ENCODE data around the gene KCNK10.

KCNK10 gene

DNA sequence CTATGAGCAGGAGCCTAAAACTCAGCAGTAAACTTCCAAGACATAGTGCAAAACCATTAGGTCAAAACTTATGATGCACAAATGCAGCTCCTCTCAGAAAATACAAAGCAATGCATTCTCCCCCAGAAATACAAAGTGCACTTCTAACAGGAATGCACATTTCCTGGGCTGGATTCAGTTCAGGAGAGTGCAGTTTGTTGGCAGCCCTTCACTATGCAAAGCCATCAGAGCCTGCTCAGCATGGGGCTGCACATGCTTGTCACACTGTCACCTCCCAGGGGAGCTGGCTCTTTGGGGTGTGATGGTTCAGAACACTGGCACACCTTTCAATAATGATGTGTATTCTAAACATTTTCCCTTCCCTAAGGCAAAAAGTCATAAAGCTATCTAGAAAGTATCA is 110.4 kb downstream of the KCNK10 start:
- DNase-seq, result no peak

DNA sequence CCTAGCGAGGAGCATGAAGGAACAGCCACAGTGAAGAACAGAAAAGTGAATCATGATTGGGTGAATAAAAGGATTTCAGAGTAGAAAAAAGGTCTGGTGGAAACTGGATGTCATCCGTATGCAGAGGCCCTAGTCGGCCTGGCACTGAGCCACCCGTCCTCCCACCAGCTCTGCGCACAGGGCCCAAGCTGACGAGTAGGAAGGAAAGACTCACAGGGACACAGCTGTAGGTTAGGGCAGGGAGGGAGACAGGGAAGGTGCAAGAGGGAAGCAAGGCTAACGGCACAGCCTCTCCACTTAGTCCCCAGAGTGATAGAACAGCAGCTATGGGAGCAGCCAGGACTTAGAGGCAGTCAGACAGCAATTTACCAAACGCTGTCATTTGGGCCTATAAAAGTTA is 112.6 kb downstream of the KCNK10 start:
- no peak for DNase-seq

DNA sequence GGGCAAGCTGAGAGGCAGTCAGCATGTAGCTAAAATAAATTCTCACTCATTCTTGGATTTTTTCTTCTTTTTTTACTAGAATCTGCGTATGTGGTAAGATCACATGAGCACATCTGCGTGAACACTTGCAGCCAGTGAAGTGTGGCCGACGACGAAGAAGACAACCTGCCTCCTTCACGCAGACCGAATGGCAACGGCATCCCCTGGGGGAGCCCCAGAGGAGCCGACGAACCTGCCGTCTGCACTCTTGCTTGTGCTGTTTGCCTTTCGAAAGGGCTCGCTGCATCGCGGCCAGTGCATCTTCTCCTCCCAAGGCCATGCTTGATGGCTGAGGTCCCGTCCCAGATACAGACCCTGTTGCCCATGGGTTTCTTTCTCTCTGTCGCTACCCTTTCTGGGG is 113.8 kb downstream of the KCNK10 start:
- no peak for DNase-seq

DNA sequence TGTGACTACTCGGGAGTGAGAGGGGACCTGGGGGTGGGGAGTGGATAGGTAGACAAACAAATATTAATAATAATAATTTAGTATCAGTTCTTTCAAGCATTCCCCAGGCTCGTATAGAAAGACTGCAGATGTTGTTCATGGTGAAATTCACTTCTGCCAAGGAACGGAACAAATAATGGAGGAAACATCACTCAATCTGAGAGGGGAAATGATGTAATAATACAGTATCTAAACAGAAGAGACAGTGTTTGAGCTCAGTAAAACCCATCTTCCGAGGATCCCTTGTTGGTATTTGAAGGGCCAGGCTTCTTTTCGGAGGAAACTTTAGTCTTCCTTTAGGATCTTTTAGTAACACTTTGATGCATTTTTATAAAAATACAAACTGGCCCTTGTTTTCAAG is 114.2 kb downstream of the KCNK10 start:
- no peak for DNase-seq

DNA sequence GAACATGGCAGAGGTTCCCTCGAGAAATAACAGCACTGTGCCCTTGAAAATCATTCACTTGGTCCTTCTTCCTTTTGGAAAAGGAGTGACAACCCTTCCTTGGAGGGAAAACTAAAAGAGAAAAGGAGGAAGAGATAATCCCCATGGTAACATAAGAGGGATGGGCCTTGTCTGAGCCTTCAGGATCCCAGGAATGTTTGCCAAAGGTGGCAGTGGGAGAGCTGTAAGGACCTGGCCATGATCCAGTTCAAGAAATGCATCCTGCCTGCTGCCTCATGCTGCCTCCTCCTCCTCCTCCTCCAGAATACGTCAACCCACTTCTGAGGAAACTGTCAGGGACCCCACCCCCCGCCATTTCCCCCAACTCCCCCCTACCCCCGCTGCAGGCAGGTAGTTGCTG is 118.8 kb downstream of the KCNK10 start:
- no peak for DNase-seq

DNA sequence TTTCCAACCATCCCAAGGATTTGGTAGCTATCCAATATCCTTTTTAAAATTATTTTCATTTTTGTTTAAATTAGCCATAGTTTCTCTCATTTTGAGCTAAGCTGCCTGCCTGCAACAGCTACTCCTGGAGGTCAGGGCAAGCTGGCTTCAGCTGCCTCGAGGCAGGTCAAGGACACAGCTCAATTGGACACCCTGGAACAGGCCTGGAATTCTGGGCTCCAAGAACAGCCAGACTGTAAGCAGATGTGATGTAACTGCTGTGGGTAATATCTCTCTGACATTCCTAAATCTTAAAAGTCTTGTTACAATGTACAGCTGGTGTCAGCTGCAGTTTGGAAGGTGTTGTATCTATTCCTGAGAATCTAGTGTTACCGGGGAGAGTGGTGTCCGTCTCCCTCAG is 119.8 kb downstream of the KCNK10 start:
- DNase-seq, result no peak

DNA sequence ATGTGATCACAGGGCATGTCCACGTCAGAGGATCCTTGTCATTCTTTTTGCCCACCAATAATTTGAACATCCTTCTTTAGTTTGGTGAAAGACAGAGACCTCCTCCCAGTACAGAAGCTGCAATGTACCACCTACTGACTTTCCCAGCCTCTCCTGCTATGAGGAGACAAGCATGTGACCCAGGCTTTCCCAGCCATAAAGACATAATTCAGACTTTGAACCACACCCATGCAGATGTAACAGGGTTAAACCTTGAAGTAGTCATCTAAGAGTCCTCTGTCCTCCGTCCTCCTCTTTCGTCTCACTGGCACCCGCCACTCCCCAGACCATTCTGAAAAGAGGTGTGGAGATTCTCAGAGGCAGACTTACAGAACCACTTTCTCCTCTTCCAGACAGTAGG is 120.8 kb downstream of the KCNK10 start:
- no peak for DNase-seq

DNA sequence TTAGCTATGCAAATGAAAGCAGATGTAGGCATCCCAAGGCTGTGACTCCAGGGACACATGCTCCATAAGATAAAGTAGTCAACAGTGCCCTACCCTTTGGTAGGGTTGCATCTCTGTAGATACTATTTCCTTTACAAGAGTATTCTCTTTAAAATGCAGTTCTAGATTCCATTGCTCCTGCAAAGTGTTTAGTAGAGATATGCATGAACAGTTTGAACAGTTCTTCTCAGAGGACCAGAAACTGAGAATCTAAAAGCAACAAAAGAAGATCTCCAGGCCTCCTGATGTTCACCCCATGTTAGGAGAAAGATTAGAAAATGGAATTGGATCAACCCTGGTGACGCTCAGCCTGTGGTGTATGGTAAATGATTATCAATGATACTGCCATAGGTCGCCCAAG is 121.2 kb downstream of the KCNK10 start:
- DNase-seq, result no peak

DNA sequence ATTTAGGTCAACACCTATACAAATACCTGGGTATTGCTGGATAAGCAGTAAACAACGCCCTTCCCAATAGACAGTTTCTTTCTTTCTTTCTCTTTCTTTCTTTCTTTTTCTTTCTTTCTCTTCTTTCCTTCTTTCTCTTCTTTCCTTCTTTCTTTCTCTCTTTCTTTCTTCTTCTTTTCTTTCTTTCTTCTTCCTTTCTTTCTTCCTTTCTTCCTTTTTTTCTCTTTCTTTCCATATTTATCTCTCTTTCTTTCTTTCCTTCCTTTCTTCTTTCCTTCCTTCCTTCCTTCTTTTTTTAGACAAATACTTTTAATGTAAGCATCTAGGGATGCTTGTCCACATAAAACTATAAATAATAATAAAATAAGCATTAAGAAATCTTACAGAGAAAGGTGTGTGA is 123.2 kb downstream of the KCNK10 start:
- DNase-seq, result no peak

DNA sequence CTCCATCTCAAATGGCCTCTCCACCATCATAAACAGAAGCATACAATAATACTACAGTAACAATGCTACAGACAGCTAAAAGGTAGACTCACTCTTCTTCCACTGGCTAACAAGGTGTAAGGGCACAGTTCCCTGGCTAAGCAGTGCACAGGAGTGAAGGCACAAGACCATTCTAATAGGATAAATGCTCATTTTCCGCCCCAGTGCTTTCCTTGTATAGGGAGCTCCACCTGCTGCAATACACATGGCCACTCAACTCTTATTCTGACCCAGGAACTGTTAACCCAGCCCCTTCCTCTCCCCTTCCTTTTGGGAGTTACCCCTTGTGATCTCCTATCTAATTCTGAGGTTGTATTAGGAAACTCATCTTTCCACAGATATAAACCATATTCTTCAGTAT is 124.6 kb downstream of the KCNK10 start:
- DNase-seq, result no peak

DNA sequence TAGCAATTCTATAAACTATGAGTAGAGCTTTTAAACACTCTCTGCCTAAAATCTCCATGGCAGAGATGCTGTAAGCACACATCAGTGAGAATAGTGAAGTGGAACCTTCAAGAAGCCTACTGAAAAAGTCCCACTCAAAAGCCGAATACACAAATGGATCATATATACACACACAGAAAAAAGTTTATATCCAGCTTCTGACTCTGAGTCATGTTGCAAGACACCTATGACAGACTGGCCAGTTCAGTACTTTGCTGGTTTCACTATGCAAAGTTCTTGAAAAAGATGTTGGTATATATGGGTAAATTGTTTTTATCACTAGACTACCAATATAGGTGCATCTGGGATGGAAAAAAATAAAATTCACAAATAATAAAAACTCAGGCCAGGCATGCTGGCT is 126.1 kb downstream of the KCNK10 start:
- DNase-seq, result no peak

DNA sequence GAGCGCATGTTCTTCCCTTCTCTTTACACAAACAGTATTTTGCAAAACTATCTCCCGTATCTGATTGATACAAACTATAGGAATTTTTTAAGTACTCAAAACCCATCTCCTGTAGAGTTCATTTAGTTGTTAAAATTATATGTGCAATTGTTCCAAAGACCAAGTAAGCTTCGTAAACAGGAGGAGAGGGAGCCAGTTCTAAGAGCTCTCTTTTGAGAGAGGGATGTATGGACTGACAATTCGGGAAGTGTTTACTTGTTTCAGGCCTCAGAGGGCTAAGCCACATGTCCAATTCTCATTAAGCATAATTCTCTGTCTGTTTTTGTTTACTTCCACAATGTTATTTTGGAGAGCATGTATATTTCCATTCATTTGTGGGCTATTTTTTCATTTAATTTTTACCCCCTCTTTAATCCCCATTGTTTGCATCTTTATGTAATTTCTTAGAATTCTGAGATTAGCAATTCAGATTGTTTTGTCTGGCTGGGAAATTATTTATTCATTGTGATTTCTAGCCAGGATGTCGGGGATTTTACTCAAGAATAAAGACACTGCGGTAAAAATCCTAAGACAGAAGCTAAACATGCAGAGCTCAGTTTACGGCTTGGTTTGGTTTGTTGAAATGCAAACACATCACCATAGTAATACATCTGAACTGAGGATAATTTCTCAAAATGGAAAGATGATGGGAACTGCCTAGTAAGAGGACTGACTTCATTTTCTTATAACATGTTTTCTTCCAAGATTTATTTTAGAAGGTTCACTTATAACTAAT is 126.8 kb downstream of the KCNK10 start:
- no peak for DNase-seq

DNA sequence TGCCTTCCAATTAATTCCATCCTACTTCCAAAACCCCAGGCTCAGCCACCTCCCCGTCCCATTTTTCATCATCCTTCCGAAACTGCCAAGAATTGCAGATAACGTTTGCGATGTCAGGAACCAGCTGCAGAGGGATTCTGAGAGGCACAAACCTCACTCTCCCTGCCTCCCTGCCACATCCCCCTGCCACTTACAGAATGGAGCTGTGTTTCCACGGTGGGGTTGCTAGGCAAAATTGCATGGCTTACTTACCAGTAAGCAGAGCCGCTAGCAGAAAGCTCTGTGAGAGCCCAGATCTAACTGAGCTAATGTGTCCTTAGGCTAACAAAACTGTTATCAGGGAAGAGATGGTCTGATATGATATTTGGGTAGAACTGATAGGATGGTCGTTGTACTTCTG is 127.4 kb downstream of the KCNK10 start:
- DNase-seq, result no peak

DNA sequence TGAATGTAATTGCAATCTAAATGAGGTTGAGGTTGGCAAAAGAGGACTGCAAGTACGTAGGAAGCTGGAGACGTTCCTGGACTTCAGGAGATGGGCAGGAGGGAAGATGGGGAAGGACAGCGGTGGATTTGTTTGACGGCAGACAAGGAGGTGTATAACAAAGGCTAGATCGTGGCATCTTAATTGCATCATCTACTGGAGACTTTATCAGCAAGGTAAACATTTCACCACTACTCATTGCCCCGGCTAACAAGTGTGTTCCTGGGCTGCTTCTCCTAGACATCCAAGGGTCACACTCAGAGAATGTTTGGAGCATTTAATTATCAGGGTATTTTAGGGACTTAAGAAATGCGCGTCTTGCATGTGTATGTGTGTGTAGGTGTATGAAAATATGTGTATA is 128.5 kb downstream of the KCNK10 start:
- no peak for DNase-seq

DNA sequence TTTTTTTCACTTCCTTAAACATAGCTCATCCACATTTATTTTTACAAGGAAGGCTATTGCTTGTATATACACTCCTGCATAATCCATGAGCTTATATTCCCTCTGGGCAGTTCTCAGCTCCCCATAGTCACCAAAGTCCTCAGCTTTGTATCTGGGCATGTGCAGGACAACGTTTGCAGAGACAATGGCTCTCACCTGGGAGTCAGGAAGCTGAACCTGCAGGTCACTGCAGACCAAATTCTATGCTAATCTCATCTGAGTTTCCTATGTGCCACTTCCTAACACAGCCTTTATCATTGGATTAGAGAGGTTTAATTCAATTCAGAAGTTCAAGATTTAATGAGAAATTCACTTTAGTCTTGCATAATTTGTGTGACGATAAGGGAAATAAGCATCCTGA is 131.5 kb downstream of the KCNK10 start:
- no peak for DNase-seq

DNA sequence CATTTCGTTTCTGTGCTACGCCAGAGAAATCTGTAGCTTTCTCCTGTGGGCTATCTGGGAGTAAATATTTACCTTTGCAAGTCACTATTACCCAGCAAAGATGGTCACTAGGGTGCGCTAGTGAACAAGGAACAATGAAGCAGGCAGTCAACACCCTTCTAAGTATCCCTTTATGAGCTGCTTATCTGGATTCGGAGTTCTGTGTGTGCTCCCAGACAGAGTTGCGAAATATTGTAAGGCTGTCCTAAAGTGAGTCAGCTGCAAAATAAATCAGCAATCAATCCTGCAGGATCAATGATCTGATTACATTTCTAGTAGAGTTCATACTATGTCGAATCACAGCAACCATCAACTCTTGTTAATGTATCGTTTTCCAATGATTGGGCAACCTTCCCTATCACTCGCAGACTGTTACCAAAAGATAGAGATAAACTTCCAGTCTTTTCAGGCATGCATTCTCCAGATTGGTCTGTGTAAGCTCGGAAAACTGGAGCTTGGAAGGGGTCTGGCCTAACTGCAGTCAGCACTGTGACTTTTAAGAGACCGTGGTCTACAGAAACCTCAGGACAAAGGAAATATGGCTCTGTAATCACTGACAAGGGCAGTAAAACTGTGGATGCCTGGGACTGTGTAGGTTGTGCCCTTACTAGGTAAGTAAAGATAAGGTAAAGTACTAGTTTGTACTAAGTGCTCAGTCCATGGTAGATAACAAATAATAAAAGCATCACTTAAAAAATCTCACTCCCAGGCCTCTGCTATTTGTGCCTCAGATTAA is 133.5 kb downstream of the KCNK10 start:
- peak; percentile 43 for DNase-seq

DNA sequence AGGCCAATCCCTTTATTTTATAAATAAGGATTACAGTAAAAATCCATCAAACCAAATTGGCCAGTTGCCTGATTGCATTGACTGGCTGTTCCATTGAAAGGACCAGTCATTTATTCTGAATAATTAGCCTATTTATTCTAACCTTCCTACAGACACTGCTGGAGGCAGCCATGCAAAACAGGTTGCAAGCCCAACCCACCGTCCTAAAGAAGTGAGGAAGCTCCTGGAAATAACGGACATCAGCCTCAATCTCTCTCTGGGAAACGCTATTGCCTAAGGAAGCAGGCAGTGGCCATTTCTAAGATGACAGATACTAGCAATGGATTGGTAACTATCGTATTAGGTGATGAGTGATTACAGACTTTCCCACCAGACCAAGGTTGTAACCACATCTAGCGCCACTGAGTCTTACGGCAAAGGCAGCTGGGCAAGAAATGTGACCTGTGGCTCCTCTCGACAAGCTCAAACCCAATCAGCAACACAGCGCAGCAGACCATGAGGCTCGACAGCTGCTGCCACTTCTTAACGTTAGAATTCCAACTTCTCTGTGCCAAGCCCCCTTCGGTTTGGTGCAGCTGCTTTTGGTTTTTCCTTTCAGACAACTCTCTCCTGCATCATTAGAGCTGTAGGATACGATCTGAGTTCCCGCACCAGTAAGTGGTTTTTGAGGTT is 134.2 kb downstream of the KCNK10 start:
- no peak for DNase-seq

DNA sequence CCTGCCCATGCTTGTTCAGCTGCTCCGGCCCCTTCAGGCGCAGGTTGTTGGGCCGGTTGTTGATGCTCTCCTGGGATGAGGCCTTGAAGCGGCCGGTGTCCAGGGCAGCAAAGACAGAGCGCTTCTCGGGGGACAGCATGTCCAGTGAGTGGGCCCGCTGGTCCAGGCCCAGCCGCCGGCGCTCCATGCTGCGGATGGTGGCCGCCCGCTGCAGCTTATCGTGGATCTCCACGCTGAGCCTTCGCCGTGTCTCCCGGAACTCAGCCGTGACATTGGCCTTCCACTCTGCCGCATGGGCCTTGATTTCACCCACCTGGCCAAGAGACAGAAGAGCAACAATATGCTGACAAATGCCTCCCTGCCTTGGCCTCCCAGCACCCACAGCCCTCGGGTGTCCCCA is 137.2 kb downstream of the KCNK10 start:
- no peak for DNase-seq

DNA sequence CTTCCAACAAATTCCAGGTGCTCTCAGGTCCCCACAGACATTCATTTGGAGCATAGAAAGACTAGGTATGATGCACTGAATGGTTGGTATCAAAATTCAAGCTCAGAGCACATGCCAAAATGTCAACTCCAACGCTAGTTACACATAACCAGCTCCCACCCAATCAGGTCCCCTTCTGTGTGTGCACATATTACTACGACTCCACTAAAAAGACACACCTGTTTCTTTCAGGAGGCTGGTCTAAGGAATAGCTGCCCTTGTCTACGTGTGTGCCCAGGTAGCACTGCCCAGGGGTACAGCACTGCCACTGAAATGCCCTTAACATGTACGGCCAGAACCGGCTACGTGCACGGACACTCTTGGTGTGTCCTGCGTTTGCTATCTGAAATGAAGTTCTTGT is 138.1 kb downstream of the KCNK10 start:
- no peak for DNase-seq

DNA sequence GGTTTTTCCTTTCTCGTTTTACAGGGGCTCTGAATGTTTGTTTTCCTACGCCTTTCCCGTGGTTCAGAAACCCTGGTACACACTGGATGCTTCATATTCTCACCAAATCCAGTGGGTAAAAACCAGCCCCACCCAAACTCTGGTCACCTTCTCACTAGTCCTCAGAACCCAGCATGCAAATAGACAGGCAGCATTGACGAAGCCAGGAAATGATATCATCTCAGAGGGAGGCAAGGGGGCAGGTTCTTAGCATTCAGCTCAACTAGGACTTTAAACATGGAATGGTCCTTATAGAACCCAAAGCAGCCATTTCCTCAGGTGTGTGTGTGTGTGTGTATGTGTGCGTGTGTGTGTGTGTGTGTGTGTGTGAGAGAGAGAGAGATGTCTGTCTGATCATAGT is 142.0 kb downstream of the KCNK10 start:
- no peak for DNase-seq

DNA sequence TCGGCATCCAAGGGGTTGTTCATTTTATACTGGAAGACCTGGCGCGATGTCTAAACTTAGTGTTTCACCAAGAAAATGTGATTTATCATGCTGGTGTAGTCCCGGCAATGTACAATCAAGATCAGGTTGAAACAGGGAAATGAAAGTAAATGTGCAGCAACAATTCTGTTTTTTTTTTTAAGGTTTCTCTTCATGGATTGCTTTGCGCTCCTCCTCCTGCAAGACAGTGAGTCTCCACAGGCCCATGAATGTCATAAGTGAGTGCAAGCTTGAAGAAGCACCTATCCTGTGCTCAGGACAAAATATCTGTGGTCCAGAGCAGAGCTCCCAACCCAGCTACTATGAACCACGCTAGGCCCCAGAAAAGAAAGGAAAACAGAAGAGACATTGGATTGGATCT is 143.4 kb downstream of the KCNK10 start:
- no peak for DNase-seq

DNA sequence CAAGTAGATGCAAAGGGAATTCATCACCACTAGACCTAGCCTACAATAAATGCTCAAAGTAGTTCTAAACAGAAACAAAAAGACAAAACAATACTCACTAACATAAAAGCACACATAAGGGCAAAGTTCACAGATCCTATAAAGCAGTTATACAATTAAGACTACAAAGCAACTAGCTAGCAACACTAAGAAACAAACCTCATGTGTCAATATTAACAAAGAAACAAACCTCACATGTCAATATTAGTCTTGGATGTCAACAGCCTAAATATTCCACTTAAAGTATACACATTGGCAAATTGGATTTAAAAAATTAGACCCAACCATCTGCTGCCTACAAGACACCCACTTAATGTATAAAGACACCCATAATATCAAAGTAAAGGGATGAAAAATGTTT is 152.7 kb downstream of the KCNK10 start:
- no peak for DNase-seq

DNA sequence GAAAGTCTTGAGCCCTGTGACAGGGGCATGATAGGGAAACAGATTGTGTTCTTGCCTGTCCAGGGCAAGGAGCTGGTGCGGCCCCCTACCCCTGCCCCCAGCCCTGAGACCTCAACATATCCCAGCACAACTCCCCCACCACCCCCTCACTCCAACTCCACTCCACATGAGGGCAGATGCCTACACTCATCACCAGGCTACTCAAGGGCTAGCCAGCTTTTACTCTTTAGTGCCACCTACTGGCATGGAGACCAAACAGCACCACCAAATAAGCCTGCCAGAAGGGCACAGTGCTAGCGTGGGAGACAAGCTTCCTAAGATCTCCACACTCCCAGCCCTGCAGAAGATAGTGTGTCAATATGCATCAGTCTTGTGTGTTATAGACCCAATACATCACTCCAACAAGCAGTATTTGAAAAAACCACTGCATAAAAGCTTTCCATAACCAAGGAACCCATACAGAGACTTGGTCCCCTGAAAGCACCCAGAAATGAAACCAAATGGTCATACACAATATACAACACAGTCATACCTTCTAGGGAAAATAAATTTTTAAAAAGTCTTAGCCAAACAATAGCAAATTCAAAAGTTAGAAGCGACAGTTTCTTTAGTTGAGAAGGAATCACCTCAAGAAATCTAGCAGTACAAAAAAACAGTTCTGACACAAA is 154.4 kb downstream of the KCNK10 start:
- no peak for DNase-seq

DNA sequence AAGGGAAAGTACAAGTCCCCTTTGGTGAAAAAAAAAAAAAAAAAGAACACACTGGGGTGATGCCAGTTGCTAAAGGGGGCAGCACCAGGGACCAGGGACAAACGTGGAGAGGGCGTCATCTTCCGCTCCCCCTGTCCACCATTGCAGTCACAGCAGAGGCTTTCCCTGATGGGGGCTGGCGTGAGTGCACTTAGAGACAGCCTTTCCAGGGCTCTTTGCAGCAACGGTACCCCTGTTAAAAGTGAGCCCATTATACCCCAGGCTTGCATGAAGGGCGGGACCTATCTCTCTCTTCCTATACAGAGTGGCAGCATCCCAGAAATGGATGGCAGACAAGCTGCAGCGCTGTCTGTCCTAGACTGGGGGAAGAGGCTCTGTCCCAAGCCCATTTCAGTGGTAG is 155.0 kb downstream of the KCNK10 start:
- DNase-seq, result no peak
